IPS-15b (cell line): ENCODE data around the gene OOSP3.
"Not testable (repeated sequence)": the region's sequence is repeated elsewhere in the genome, so short reads cannot be mapped to it uniquely, and the experiment has no call there.

Experiments
- H3K27me3 ChIP-seq: one replicate; pipeline ENCODE4 v1.6.1; 2013; ENCODE audit warnings: low read length; ENCODE audit not compliant: control insufficient read depth, insufficient read depth
- H3K36me3 ChIP-seq: one replicate; pipeline ENCODE4 v1.6.1; 2013; ENCODE audit warnings: low read length; ENCODE audit not compliant: control insufficient read depth, insufficient read depth
- H3K4me1 ChIP-seq: one replicate; pipeline ENCODE4 v1.6.1; 2013; ENCODE audit warnings: mild to moderate bottlenecking, low read length; ENCODE audit not compliant: control insufficient read depth, insufficient read depth
- H3K4me3 ChIP-seq: one replicate; pipeline ENCODE4 v1.5.1; 2013; ENCODE audit warnings: low read depth, low read length
- H3K9ac ChIP-seq: one replicate; pipeline ENCODE4 v1.6.1; 2013; ENCODE audit warnings: low read depth, mild to moderate bottlenecking, low read length
- H3K9me3 ChIP-seq: one replicate; pipeline ENCODE4 v1.6.1; 2013; ENCODE audit warnings: mild to moderate bottlenecking, low read length; ENCODE audit not compliant: control insufficient read depth, insufficient read depth

Gene OOSP3, protein sequence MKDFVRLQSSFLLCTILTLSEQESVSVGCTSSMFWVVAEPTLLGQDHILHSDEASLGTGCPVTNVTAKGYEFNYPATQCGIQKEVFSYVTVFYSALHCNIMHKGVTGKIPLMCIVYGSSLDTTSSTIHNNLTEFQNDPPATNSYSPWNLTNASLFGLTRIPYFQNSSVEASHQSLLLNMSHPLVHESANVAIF

GRCh38 chr11:59878575-59878974, at the start of gene OOSP3:
TSS of gene OOSP3 (plus strand) at chr11:59878782. CDS start at chr11:59878809, 27 bp downstream.
- Histone ChIP-seq H3K27me3 (no peaks in the 10 kb centered on the region), H3K4me1 (peaks cover 5% of the 10 kb centered on the region), H3K9ac (no peak within 1 kb of the TSS), H3K4me3 (no peak within 1 kb of the TSS), H3K9me3 (no peaks in the 10 kb centered on the region), H3K36me3 (no peaks in the 10 kb centered on the region)

DNA sequence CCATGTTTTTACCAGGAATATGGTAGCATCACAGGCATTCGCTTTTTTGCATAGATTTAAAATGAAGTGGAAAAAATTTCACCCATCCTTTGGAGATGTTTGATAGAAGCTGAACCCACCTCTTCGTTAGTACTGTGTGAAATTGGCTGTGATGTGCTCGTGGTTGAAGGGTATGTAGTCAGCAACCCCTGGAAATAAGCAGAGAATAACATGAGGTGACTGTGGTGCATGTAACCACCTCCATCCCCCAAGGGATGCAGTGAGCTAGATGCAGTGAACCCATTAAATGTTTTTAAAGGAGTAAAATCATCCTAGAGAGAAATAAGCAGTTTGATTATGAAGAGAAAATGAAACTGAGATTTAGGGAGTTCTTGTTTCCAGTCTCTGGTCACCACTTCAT, 49.2 kb upstream of the OOSP3 start:
- H3K27me3 ChIP-seq: no peaks in the 10 kb centered on the region
- H3K4me1 ChIP-seq: no peaks in the 10 kb centered on the region
- no peaks in the 10 kb centered on the region for H3K36me3 ChIP-seq
- H3K9ac ChIP-seq: no peak overlapping the region
- no peaks in the 10 kb centered on the region for H3K9me3 ChIP-seq
- no peak overlapping the region for H3K4me3 ChIP-seq

DNA sequence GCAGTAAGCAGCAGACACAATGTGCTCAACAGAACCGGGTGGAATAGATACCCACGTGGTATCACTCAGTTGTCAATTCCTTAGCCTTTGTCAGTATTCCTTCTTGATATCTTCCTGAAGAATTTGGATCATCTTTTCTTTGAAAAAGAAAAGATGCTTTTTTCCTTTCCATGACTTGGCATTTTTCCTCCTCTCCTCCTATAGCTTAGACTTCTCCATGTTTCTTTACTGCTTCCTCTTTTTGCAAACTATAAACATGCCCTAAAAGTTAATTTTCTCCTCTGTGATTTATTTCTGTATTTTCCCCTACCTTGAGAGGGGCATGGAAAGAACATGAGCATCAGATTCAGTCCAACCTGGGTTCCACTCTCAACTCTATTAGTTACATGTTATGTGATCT, 45.0 kb upstream of the OOSP3 start:
- H3K4me1 ChIP-seq: no peaks in the 10 kb centered on the region
- no peaks in the 10 kb centered on the region for H3K36me3 ChIP-seq
- H3K9ac ChIP-seq: no peak overlapping the region
- no peaks in the 10 kb centered on the region for H3K9me3 ChIP-seq
- H3K27me3 ChIP-seq: no peaks in the 10 kb centered on the region
- no peak overlapping the region for H3K4me3 ChIP-seq

DNA sequence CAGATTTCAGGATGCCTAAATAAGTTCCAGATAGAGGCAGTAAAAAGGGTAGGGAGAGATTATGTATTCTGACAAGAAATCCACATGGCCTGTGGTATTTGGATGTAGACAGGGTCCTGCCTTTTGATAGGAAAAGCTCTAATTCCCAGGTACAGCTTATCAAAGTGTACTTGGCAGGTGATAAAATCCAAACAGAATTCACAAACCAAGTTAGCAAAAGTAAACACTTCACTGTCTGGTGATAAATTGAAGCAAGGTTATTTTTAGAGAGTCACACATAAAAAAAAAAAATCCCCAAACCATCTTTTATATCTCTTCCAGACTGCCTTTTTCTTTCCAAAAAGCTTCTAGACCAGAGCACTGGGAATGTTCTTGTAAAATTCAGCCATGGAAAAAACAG, 39.0 kb upstream of the OOSP3 start:
- no peaks in the 10 kb centered on the region for H3K4me1 ChIP-seq
- H3K9ac ChIP-seq: no peak overlapping the region
- H3K36me3 ChIP-seq: no peaks in the 10 kb centered on the region
- H3K4me3 ChIP-seq: no peak overlapping the region
- no peaks in the 10 kb centered on the region for H3K27me3 ChIP-seq
- no peaks in the 10 kb centered on the region for H3K9me3 ChIP-seq

DNA sequence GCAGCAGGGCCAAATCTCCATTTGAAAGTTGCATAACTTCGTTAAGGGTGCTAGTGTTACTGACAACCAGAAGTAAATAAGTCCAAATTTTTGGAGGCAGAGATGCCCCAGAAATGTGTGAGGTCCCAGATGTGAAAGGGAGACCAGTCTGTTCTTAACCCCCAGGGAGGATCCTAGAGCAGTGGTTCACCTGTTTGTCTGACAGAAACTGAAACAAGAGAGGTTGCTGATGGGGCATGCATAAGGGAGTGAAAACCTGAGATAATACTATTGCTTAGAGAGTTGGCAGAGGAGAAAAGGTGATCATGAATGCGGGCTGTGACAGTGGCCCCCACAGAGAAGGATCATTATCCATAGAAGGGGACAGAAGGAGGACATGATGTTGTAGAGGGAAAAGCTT, 37.1 kb upstream of the OOSP3 start:
- H3K27me3 ChIP-seq: no peaks in the 10 kb centered on the region
- peaks cover under 1% of the 10 kb centered on the region for H3K4me1 ChIP-seq
- no peak overlapping the region for H3K9ac ChIP-seq
- no peaks in the 10 kb centered on the region for H3K36me3 ChIP-seq
- H3K9me3 ChIP-seq: no peaks in the 10 kb centered on the region
- H3K4me3 ChIP-seq: no peak overlapping the region

GRCh38 chr11:59842316-59842715, 36.3 kb upstream of the OOSP3 start:
- no peak overlapping the region for H3K4me3 ChIP-seq
- H3K4me1 ChIP-seq: peaks cover 5% of the 10 kb centered on the region
- H3K9ac ChIP-seq: no peak overlapping the region
- H3K27me3 ChIP-seq: no peaks in the 10 kb centered on the region
- H3K9me3 ChIP-seq: no peaks in the 10 kb centered on the region
- no peaks in the 10 kb centered on the region for H3K36me3 ChIP-seq

- Histone ChIP-seq H3K4me1 (peaks cover 5% of the 10 kb centered on the region), H3K9ac (no peak within 1 kb of the TSS), H3K27me3 (no peaks in the 10 kb centered on the region), H3K4me3 (no peak within 1 kb of the TSS), H3K9me3 (no peaks in the 10 kb centered on the region), H3K36me3 (no peaks in the 10 kb centered on the region)
Observed at GRCh38 chr11:59845399-59845798, 33.2 kb upstream of the OOSP3 start, which contains the start of gene CBLIF. TSS of gene CBLIF (minus strand) at chr11:59845499. CDS start at chr11:59845453, 46 bp downstream.

DNA sequence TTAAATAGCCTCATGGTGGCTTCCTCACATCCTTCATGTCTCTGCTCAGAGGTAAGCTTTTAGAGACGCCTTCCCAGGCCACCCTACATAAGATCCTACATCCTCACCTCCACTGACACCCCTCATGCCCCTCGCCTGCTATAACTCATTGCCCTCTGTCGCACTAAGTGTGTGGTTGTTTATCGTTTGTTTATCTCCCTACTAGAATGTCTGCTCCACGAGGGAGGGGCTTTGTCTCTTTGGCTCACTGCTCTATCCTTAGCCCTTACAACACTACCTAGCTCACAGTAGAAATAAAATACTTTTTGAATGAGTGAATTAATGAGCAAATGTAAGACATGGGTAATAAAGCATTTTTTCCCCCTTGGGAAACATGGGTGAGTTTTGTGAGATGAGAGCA, 32.0 kb upstream of the OOSP3 start:
- no peak overlapping the region for H3K9ac ChIP-seq
- H3K4me3 ChIP-seq: no peak overlapping the region
- no peaks in the 10 kb centered on the region for H3K36me3 ChIP-seq
- H3K4me1 ChIP-seq: peaks cover 5% of the 10 kb centered on the region
- H3K27me3 ChIP-seq: no peaks in the 10 kb centered on the region
- H3K9me3 ChIP-seq: no peaks in the 10 kb centered on the region

GRCh38 chr11:59847626-59848025, 31.0 kb upstream of the OOSP3 start:
- Histone ChIP-seq H3K9me3 (no peaks in the 10 kb centered on the region), H3K4me1 (peaks cover 5% of the 10 kb centered on the region), H3K27me3 (no peaks in the 10 kb centered on the region), H3K4me3 (no peak overlapping the region), H3K9ac (no peak overlapping the region), H3K36me3 (no peaks in the 10 kb centered on the region)

GRCh38 chr11:59848439-59848838, 30.1 kb upstream of the OOSP3 start:
- not testable (repeated sequence) for H3K27me3 ChIP-seq, H3K4me3 ChIP-seq, H3K9me3 ChIP-seq, H3K4me1 ChIP-seq, H3K36me3 ChIP-seq, H3K9ac ChIP-seq

DNA sequence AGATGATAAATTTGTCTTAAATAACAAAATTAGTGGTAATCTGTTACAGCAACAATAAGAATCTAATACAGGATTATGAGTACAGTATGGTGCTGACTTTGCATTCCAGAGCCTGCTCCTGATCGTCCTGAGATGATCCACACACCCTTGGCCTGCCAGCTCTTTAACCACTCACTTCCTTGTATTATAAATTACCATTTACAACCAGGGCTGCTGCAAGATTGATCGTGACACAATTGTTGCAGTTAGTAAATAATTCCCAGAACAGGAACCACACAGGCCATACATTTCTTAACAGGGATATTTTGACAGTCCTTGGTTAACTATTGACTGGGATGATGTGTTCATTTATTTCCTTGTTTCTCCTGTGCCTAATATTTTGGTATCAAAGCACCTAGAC, 29.5 kb upstream of the OOSP3 start:
- Histone ChIP-seq H3K4me3 (no peak overlapping the region), H3K9me3 (no peaks in the 10 kb centered on the region), H3K9ac (no peak overlapping the region), H3K36me3 (no peaks in the 10 kb centered on the region), H3K4me1 (peaks cover 5% of the 10 kb centered on the region), H3K27me3 (no peaks in the 10 kb centered on the region)

DNA sequence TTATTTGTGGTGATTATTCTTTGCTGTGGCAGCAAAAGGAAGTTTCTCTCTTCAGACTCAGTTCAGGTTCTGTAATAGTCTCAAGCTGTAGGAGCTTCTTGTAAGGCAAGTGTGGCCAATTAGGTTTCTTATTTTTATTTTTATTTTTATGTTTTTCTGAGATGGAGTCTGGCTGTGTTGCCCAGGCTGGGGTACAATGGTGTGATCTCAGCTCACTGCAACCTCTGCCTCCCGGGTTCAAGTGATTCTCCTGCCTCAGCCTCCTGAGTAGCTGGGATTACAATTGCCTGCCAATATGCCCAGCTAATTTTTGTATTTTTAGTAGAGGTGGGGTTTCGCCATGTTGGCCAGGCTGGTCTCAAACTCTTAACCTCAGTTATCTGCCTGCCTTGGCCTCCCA, 29.0 kb upstream of the OOSP3 start:
- not testable (repeated sequence) for H3K4me3 ChIP-seq, H3K27me3 ChIP-seq, H3K4me1 ChIP-seq, H3K36me3 ChIP-seq, H3K9ac ChIP-seq, H3K9me3 ChIP-seq
